ENCODE results near the gene ALS2CL.

Gene ALS2CL

DNA sequence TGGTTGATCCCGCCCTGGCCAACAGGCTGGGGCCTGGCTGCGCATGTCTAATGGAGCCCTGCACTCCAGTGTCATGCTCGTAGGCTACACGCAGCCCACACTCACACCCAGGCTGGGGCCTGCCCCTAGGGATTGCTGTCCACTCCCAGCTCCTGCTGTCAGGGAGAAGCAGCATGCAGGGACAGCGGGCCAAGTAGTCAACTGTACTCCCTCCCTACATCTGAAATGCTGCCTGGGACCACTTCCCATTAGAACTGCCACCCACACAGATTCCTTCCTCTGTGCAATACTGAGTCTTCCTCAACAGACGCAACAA, 16.1 kb downstream of the ALS2CL start:
- no peak for DNase-seq (ENCODE audit: low read depth in 1 of 2, low spot score in 1 of 2)

DNA sequence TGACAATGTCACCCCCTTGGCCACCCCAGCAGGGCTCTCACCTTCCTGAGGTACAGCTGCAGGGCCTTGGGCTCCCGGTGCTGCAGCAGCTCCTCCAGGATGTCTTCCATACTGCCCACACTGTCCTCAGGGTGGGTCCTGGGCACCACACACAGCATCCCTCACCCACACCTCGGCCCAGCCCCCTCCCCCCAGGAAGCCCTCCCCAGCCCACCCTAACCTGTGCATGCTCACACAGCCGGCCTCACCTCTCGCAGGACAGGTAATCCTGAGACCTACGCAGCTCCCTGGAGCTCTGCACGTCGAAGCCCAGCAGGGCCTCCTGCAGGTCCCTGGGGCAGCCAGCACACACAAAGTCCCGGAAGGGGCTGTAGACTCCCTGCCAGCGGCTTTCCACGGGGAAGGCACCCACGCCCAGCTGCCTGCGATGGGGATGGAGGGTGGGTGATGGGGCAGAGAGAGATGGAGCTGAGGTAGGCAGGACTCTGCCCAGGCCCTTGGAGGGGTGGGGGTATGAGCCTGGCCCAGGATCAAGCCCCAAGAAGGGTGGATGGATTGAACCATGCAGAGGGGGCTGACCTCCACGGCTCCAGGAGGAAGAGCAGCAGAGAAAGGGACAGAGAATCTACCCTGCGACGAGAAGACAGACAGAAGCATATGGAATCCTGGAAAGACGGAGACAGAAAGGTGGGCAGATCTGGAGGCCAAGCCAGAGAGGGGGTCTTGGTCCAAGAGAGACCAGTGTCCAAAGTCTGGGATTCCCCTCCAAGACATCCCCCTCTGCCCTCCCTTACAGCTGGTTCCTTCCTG, 16.7 kb downstream of the ALS2CL start:
- DNase-seq (ENCODE audit: low read depth in 1 of 2, low spot score in 1 of 2) = no peak

DNA sequence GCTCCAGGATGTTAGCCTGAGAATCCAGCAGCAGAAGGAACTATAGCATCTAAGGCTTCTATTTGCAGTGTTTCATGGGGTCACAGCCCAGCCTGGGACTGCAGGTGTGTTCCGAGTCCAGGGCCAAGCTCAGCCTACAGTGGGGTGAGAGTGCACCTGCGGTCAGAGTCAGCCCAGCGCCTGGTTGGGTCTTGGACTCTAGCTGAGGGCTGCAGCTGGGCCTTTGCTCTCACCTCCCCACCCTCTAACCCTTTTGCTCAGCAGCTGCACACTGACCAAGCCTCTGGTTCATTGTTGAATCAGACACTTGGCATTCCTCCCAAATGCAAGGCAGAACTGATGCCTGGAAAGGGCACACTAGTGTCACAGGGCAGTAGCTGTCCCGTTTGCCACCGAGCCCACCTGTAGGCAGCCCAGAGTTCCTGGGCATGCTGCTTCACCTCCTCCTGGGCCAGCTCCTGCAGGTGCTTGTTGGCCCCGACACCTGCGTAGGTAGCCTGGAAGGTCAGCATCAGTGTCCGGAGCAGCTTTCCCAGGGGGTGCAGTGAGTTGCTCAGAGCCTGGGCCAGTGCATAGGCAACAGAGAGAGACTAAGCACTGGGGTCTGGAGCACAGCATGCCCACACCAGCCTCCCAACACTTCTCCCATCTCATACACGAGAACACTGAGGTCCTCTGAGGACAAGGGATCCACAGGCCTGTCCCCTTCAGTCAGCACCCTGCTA, 17.5 kb downstream of the ALS2CL start:
- DNase-seq (ENCODE audit: low read depth in 1 of 2, low spot score in 1 of 2) = no peak

DNA sequence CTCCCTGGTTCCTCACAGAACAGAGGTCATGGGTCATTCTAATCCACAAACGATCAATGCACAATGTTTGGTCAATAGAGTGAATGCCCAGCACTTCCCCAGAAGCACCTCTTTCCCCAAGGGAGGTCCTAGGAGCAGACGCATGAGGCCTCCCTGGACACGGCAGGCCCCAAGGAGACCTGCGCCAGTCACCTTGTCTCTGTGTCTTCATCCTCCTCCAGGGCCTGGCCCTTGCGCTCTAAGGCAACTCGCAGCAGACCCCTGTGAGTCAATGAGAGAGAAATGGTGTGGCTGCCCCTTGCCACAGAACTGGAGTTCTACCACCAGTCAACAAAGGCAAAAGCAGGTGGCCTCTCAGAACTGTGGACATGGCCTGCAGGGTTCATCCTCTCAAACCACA, 18.1 kb downstream of the ALS2CL start:
- no peak for DNase-seq (ENCODE audit: low read depth in 1 of 2, low spot score in 1 of 2)

DNA sequence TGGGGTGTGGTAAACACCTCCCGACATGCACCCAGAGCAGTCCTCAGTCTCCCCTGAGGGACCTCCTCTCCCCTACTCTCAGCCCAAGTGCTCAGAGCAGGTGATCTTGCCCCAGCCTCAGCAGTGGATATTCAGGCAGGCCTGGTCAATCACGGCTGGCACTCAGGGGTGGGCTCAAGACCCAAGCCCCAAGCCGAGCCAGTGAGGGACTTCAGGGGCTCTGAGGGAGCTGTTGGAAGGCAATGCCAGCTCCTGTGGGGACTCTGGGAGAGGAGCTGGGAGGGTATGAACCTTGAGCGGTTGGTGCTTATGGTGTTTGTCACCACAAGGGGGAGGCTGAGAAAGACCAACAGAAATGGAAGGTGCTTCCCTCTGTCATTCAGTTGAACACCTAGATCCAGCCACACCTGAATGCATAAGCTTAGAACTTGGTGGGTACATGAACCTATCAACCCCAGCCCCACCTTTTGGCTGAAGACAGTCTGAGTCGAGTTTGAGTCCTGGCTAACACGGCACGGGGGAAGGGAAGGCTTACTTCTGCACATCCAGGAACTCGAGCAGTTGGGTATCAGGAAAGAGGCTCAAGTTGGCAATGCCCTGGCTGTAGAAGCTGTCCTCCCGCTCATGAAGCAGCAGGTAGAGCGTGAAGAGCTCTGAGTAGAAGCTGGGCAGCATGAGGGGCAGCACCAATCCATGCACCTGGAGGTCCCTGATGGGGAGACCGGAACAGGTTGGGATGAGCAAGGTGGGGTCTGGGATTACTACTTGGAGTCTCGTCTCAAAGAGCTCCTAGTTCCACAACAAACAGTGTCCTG, 19.2 kb downstream of the ALS2CL start:
- no peak for DNase-seq (ENCODE audit: low read depth in 1 of 2, low spot score in 1 of 2)

DNA sequence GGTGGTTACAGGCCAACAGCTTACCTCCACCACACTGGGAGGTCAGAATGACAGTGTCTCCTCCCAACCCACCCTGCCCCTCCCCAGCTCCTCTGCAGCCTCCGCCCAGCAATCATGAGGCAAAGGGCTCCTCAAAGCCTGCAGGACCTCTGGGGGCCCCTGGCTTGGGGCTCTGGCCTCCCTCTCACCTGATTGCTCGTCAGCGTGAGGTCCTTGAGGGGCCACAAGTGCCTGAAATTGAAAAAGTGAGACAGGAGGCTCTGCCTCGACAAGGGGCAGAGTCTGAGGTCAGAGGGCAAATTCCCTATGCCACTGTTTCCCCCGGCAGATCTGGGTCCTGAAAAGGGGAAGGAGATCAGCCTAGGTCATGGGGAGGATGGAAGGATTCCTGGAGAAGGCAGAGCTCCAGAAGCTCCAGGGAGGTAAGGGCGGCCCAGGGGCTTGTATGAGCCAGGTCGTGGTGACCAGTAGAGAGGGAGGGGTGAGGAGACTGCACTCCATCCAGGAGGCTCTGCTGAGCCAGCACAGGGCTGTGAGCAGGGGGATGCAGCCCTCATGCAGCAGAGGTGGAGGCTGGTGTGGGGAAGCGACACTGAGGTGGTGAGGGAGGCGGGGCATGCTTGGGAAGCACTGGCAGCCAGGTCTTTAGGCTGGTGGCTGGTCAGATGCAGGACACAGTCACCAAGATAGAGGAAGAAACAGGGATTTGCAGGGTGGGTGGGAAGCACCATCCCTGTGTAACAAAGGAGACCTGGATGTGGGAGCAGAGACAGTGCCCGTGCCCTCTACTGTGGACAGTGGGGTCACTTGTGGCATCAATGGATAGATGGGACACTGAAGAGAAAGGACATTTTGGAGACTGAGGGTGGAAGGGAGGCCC, 20.1 kb downstream of the ALS2CL start:
- DNase-seq (ENCODE audit: low read depth in 1 of 2, low spot score in 1 of 2) = no peak

DNA sequence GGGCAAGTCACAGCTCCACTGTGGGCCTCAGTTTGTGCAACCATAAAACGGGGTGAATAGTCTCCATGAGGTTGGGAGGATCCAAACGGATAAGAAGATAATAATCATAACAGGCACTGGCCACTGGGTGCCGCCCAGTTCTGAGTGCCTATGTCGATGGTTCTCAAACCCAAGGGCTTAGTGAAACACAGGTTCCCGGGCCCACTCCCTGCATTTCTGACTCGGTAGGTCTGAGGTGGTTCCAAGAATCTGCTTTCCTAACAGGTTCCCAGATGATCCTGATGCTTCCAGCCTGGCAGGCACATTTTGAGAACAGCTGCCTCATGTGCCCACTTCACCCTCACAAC, 21.2 kb downstream of the ALS2CL start:
- DNase-seq (ENCODE audit: low read depth in 1 of 2, low spot score in 1 of 2) = no peak

DNA sequence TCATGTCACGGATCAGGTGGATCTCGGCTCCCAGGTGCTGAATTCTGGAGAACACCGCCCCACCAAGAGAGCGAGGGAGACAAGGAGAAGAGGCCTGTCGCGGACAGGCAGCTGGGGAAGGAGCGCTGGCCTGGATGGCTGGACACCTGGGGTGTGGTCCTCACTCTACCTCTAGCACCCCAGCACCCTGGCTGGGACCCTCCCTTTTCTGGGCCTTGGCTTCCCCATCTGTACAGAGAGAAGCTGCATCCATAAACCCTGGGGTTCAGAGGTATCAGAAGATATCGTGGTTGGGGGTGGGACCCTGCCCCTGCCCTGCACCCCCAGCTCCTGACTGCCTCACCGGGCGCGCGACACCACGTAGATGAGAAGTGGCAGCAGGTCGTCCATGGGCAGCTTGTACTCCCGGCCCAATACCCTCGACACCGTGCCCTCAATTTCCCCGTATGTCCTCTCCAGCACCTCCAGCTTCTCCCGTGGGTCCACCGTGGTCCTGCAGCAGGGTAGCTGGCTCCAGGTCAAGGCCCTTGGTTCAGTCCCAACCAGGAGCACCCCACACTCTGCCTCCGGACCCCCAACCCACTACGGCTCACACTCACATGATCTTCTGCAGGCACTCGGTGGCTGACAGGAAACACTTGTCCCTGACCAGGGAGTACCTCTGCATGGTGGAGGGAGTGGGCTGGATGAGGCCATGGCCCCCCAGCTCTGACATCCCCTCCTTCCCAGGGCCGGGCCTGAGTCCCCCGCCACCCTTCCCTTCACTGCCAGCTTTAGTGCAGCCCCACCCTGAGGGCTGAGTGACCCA, 21.7 kb downstream of the ALS2CL start:
- DNase-seq (ENCODE audit: low read depth in 1 of 2, low spot score in 1 of 2) = no peak

DNA sequence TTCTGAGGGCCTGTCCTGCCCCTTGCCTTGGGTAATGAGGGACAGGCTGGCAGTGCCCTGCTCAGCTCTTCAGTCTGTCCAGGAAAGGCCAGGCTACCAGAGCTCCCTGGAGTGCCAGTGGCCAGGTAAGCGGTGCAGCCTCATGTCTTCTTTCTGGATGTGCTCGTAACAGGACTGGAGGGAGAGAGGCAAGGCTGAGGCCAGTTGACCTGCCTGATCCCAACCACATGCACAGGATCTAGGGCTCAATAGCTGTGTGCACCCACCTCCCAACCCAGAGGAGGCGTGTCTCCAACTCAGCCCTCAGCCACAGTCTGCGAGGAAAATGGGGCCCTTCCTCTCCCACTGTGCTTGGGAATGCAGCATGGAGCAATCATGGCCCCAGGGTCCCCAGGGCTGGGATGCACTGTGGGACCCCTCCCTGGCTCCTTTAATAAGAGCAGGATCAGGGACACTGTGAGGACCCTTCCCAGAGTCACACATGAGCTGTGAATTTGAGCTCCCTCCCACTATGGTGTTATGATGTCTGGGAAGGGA, 22.5 kb downstream of the ALS2CL start:
- no peak for DNase-seq (ENCODE audit: low read depth in 1 of 2, low spot score in 1 of 2)

DNA sequence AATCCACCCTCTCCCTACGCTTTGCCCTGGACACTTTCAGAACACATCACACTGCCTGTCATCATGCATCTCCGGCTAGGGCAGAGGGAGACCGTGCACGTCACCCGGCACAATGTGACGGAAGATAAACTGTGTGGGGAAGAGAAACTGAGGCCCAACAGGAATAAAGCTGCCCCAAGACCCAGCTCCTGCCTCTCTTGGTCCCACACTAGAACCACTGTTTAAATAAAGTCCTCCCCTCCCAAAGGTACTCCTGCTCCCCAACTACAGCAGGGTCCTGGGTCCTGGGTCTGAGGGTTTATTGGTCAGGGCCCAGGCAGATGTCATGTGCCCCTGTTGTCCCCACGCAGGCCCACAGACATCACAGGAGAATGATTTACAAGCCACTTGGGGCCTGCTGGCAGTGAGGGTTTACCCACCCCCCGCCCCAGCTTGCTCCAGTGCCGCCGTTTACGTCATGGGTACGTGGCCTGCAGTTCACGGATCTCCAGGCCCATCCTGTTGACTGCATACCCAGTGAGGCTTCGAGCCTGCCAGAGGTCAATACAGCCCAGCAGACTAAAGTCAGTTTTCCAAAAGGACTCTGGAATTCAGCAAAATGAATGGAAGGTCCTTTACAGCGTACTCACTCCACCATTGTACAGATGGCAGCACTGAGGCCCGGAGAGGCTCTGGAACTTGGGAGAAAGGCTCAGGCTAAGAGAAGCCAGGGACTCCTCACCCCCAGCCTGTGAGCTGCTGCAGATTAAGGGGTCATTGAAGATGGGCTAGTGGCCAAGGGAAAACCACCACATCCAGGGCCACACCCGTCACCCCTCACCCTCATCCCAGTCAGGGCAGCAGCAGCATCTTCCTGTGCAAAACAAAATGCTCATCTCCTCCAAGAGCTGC, 23.2 kb downstream of the ALS2CL start:
- no peak for DNase-seq (ENCODE audit: low read depth in 1 of 2, low spot score in 1 of 2)

DNA sequence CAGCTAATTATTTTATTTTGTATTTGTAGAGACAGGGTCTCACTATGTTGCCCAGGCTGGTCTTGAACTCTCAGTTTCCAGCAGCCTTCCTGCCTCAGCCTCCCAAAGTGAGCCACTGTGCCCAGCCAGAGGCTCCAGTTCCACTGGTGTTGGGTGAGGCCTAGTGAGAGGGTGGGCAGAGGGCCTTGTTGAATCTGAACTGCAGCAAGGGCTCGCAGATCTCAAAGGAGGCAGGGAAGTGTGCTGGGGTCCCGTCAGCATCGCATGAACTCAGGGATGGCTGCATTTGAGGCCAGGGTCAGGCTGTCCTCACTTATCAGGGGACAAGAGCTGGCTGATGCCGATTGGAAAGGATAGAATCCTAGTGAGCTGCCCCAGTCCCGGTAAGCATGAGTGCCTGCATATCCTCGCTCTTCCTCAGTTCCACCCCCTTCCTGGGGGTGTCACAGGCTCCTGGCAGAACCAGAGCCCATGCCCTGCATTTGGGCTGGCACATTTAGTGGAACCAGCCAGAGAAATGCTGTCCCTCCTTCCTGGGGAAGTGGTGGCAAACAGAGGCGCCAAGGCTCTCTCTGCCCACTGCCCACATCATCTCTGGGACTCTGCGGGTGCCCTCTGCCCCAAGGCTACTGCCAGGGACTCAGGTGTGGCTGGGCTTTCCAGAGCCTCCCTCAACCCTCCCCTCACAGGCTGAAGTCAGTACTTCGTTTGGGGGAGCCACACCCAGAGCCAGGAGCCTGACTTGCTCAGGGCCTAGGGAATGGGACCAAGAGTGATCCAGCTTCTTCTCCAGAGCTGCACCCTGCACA, 24.1 kb downstream of the ALS2CL start:
- no peak for DNase-seq (ENCODE audit: low read depth in 1 of 2, low spot score in 1 of 2)

DNA sequence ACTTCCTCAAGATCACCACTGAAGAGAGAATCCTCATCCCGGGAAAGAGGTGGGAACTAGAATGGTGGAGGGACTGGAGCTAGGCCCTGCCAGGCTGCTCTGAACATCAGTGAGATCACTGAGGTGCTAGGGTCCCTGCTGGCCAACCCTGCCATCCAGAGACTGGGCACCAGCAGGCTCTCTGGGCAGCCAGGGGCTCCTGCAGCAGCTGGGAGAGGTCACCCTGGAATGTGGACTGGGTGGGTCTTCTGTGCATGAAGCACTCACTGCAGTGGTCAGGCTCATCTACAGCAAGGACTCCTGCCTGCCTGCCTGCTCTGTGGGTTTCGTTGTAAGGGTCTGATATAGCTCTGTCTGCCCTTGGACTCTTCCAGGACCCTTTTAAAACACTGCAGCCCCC, 24.9 kb downstream of the ALS2CL start:
- DNase-seq (ENCODE audit: low read depth in 1 of 2, low spot score in 1 of 2) = no peak

DNA sequence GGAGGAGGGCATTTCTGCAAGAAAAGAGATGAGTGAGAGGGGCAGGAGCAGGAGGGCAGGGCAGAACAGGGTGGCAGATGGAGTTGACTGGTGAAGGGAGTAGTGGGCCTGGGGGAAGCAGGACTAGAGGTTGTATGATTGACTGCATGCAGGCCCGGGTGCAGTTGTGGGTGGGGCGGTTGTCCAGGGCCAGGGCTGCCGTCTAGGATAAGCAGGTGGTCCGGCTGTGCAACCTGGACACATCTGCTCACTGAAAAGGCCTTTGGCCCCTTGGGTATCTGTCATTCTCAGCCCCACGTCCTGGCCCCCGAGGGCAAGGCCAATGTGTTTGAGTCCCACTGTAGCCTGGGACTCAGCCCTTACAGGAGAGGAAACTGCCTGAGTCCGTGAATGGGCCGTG, 25.4 kb downstream of the ALS2CL start:
- DNase-seq (ENCODE audit: low read depth in 1 of 2, low spot score in 1 of 2) = no peak

DNA sequence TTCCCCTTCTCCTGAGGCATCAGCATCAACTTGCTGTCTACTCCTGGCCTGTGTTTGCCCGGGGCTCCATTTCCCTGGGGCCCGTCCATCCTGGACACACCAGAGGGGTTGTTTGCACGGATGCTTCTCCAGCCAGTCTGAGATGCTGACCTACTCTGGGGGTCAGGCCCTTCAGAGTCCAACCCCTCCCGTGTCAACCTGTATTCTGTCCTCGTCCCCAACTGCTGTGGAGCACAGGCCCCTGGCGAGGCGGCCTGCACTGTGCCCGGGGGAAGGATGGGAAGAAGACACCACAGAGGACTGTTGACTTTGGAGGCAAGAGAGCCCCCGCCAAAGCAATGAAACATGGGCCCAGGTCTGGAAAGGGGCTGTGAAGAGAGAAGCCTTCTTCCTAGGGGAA, 25.8 kb downstream of the ALS2CL start:
- DNase-seq (ENCODE audit: low read depth in 1 of 2, low spot score in 1 of 2) = no peak

DNA sequence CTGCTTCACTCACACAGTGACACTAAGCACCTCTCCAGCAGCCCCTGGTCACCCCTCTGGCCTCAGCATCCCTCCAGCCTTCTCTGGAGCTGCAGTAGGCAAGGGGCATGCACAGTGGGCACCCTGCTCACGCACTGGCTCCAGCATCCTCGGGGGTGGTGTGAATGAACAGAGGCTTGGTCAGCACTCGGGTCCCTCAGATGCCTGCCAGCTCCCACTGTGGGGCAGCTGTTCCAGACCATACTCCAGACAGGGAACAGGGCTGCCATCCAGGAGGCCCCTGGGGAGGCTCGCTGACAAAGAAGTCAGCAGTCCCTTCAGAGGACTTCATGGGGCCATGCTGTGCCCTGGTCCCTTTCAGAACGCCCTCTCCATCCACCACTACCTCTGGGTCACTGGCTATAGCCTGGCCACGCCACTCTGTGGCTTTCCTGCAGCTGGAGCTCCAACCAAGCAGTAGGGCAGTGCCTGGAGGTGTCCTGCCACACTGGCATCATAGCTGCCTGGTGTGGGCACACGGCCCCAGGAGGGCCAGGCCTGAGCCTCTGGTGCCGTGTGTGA, 26.3 kb downstream of the ALS2CL start:
- DNase-seq (ENCODE audit: low read depth in 1 of 2, low spot score in 1 of 2) = no peak

DNA sequence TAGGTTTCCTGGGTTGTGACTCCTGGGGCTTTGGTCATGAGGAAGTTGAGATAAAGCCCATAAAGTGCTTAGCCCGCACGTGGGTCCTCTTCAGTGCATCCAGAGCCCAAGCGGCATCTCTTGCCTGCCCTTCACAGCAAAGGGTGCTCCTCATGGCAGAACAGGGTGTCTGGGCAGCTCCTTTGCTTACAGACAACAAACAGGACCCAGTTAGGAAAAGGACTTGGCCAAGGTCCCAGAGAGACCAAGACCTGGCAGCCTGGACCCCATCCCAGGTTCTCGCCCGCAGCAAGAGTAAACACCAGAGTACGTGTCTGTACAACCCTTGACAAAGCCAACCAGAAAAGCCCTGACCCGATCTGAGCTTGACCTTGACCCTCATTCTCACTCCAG, 27.0 kb downstream of the ALS2CL start:
- DNase-seq (ENCODE audit: low read depth in 1 of 2, low spot score in 1 of 2) = no peak

DNA sequence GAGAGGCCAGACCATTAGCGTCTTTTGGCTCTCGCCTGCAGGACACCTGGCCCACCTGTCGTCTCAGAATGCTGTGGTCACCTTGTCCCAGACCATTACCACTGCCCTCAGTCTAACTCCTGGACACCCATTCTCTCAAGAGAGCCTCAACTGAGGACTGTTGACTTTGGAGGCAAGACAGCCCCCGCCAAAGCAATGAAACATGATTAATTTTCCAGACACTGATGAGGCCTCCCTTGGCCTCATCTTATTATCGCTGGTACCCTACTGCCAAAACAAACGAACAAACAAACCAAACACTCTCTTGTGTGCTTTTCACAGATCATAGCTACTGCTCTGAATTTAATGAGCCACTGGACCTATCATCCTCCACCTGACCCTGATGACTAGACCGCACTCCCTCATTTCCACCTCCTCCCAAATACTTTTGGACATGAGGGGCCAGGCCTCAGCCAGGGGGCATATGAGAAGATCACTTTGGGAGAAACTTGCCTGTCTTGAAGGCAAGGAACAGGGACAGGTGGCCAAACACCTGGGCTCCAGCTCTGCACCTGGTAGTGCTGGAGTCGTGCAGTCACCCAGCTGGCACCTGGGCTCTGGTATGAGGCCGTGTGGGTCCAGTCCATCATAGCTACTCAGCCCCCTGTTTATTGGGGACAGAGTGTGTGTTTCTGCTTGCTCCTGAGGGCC, 27.6 kb downstream of the ALS2CL start:
- no peak for DNase-seq (ENCODE audit: low read depth in 1 of 2, low spot score in 1 of 2)

Data from stimulated activated CD4-positive, alpha-beta T cell treated with anti-CD3 and anti-CD28 coated beads, Interleukin-15, amount 100 ng/mL, for 1 hour (primary cell).